Measurements from ENCODE around the gene TMEM175.

The TMEM175 gene

GRCh38 chr4:990746-991367, 58.6 kb downstream of the TMEM175 start:
- DNase-seq (ENCODE audit: low read depth): no peak

- DNase-seq (ENCODE audit: low read depth): no peak
These were observed 59.4 kb downstream of the TMEM175 start for GRCh38 chr4:991451-992296.

DNA sequence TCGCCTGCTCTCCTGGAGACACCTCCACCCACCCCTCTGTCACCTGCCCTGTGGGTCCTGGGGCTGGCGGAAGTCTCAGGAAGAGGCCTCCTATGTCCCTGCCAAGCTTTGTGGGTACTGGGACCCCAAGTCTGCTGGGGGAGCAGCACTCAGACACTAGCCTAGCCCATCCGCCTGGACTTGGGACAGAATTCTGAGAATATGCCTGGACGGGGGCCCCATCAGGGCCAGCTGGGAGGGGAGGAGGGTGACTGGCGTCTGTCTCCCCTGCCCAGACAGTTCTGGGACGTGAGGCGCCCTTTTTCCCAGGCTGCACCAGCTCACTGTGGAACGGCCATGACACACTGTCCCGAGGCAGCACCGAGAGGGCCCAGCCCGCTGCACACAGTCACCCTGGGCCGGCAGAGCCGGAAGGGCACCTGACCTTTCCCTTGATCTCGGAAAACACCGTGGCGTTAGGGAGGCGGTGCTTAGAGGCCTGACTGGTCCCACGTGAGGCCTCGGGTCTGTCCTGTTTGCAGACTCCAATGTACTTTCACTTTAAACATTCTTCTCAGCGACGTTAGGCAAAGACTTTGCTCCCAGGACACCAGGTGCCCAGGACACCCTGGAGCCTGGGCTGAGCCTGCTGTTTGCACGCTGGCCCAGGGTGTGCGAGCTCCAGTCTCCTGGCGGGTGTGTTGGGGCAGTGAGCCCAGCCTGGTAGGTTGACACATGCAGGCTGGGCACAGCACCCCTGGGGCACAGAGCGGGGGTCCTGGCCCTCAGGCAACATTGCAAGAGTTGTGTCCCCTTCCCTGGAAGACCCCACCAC, 60.2 kb downstream of the TMEM175 start:
- DNase-seq (ENCODE audit: low read depth): no peak

GRCh38 chr4:993111-994029, 61.1 kb downstream of the TMEM175 start, which contains the start of gene SLC26A1:
Gene SLC26A1 (minus strand): TSS chr4:993404. CDS start chr4:991703, 1,701 bp downstream.
- no peak for DNase-seq (ENCODE audit: low read depth)

GRCh38 chr4:995311-996026, 63.2 kb downstream of the TMEM175 start:
- no peak for DNase-seq (ENCODE audit: low read depth)

- DNase-seq (ENCODE audit: low read depth): no peak
These were observed 64.1 kb downstream of the TMEM175 start for GRCh38 chr4:996030-996996.

GRCh38 chr4:996997-997374, 64.7 kb downstream of the TMEM175 start:
- DNase-seq (ENCODE audit: low read depth): no peak

DNA sequence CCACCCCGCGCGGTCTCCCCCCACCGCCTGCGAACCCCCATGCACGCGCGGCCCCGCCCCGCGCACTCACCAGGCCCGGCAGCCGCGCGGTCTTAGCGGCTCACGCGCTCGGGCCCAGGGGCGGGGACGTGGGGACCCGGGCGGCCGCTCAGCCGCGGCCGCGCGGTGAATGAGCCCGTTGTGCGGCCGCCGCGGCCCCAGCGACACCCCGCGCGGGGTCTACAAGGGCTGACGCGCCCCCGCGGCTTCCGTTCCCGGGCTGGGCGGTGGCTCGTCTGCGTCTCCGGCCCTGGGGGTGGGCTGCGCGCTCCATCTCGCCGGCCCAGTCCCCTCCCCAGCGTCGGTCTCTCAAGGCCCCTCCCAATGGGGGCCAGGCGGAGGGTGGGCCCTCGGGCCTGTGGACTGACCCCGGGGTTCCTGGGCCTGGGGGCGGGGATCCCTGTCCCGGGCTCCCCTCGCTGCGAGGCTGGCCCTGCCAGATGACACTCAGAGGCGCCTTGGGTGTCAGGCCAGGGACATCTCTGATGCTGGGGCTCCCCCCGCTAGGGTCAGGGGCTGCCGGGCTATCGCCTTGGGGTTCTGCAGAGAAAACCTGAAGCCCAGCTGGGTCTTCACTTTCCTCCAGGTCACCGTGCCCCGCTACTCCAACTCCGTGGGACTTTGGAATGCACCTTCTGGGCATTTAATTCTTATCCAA, 65.3 kb downstream of the TMEM175 start:
- DNase-seq (ENCODE audit: low read depth): peak; percentile 17

DNA sequence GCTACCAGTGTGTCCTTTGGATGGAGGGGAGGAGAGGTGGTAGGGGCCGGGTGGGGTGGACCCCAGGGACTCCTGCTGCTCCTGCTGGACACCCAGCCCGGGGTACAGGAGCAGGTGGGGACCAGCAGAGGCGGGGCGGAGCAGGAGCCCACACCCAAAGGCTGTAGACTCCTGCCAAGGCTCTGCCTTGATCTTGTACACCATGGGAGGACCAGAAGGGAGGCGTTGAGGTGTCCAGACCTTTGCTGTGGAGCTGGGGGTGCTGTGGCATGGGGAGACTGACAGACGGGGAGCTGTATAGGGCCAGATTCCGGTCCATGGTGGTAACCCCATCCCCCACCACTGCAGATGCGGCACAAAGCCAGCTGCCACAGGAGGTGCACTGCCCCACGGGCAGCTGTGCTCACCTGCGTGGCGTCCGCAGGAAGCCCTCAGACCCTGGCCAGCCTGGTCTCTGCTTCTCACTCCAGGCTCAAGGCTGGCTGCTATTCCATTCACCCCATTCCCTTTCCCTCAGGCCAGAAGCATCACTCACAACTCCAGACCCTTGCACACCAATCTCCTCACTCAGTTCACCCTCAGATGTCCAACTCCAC, 65.9 kb downstream of the TMEM175 start:
- no peak for DNase-seq (ENCODE audit: low read depth)

DNA sequence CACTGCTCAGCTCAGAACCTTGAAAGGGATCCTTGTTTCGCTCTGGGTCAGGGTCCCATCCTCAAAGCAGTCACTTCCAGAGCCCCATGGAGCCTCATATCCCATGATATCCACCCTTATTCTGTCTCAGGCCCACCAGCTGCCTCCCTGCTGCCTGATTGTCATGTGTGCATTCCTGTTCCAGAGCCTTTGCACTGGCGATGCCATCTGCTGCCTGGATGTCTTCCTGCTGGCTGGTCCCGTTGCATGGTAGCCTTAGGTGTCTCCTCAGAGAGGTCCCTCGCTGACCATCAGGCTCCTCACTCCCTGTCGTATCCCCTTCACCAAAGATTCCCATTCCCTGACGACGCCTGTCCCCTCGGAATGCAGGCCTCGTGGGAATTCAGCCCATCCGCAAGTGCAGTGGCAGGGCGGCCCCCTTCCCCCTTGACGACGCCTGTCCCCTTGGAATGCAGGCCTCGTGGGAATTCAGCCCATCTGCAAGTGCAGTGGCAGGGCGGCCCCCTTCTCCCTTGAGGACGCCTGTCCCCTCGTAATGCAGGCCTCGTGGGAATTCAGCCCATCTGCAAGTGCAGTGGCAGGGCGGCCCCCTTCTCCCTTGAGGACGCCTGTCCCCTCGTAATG, 67.1 kb downstream of the TMEM175 start:
- peak; percentile 33 for DNase-seq (ENCODE audit: low read depth)

DNA sequence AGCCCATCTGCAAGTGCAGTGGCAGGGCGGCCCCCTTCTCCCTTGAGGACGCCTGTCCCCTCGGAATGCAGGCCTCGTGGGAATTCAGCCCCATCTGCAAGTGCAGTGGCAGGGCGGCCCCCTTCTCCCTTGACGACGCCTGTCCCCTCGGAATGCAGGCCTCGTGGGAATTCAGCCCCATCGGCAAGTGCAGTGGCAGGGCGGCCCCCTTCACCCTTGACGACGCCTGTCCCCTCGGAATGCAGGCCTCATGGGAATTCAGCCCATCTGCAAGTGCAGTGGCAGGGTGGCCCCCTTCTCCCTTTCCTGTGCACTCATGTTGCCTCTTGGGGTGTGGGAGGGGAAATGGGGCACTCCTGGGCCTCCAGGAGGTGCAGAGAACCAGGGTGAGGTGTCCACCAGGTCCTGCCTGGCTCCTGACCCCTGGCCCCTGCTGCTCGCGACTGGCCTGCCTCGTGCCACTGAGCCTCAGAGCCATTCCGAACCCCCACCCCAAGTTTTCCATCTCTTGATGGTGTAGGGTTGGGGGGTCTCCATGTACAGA, 67.7 kb downstream of the TMEM175 start:
- no peak for DNase-seq (ENCODE audit: low read depth)

DNA sequence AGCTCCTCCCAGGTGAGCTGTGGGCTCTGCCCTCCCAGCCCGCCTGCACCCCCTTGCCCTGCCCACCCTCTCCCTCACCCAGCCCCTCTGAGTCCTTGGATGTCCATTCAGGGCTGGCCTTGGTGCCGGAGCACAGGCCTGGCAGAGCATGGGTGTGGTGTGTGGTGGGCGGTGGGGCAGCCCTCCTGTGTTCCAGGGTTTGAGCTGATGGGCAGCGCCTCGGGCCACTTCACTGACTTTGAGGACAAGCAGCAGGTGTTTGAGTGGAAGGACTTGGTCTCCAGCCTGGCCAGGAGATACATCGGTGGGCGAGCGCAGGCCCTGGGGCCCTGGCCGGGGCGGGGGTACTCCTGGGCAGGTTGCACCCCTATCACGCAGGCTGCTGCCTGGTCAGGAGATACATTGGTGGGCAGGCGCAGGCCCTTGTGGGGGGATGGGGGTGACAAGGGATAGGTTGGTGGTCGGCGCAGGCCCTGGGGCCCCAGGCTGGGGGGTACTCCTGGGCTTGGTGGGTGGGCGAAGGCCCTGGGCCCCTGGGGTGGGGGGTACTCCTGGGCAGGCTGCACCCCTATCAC, 68.5 kb downstream of the TMEM175 start:
- DNase-seq (ENCODE audit: low read depth): no peak

DNA sequence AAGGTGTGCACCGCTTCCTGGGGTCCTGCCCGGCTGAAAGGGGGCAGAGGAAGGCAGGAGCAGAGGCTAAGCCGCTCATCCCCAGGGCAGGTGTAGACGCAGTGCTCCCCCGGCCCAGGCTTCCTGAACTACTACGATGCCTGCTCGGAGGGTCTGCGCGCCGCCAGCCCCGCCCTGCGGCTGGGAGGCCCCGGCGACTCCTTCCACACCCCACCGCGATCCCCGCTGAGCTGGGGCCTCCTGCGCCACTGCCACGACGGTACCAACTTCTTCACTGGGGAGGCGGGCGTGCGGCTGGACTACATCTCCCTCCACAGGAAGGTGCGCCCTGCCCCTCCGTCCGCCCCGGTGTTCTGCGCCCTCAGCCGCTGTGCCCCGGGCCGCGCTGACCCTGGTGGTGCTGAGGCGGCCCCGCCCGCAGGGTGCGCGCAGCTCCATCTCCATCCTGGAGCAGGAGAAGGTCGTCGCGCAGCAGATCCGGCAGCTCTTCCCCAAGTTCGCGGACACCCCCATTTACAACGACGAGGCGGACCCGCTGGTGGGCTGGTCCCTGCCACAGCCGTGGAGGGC, 69.4 kb downstream of the TMEM175 start:
- DNase-seq (ENCODE audit: low read depth): no peak

DNA sequence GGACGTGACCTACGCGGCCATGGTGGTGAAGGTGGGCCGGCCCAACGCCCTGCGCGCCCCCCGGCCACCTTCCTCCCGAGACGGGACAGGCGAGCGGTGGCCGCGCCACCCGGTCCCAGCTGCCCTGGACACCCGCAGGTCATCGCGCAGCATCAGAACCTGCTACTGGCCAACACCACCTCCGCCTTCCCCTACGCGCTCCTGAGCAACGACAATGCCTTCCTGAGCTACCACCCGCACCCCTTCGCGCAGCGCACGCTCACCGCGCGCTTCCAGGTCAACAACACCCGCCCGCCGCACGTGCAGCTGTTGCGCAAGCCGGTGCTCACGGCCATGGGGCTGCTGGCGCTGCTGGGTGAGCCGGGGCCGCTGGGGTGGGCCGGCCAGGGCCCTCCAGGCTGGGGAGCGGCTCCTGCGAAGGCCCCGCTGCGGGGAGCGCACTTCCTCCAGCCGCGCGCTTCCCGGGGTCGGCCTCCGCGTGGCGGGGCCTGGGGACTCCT, 69.9 kb downstream of the TMEM175 start:
- peak; percentile 8 for DNase-seq (ENCODE audit: low read depth)

DNA sequence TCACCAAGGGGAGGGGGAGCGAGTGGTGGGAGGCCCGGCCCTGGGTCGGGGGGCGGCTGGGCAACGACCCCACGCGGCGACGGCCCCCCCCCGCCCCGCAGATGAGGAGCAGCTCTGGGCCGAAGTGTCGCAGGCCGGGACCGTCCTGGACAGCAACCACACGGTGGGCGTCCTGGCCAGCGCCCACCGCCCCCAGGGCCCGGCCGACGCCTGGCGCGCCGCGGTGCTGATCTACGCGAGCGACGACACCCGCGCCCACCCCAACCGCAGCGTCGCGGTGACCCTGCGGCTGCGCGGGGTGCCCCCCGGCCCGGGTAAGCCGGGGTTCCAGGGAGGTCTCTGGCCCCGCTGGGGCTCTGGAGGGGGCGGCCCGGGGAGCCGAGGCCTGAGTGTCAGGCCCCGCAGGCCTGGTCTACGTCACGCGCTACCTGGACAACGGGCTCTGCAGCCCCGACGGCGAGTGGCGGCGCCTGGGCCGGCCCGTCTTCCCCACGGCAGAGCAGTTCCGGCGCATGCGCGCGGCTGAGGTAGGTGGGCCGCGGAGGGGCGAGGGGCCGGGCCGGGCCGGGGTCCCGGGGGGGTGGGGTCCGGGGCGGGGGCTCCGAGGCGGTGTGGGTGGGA, 70.5 kb downstream of the TMEM175 start:
- no peak for DNase-seq (ENCODE audit: low read depth)

DNA sequence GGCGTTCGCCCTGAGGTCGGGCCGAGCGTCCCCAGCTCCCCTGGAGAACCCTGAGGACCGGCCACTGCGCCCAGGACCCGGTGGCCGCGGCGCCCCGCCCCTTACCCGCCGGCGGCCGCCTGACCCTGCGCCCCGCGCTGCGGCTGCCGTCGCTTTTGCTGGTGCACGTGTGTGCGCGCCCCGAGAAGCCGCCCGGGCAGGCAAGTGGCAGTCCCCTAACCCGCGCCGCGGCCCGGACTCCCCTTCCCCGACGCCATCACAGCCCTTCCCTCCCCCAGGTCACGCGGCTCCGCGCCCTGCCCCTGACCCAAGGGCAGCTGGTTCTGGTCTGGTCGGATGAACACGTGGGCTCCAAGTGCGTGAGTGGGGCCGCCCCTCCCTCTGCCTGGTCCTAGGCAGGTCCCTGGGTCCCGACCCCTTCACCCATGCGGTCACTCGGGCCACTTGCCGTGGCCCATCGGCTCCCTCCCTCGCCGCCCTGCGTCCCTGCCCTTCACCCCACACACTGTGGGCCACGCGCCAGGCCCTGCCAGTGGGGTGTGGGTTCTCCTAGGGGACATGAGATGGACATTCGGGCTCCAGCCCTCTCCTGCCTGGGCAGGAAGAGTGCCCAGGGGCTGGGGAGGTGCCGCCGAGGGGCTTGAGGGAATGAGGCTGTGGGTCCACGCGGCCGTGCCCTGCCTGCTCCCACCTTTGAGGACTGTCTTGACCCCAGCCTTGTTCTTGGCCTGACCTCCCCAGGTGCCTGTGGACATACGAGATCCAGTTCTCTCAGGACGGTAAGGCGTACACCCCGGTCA, 71.2 kb downstream of the TMEM175 start:
- no peak for DNase-seq (ENCODE audit: low read depth)

Data from EH (cell line).